ENCODE data around the gene NOS3.

The NOS3 gene

DNA sequence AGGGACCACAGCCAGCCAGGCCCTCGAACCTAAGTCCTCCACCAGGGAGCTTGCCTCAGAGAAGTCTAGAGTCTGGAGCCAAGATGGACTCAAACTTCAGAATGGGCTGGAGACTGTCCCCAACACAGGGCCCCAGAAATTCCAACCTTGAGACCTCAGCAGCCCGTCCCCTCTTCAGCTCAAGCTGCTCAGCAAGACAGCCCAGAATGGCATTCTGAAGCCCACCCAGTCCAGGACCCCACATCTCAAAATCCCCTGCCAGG lies 28.6 kb upstream of the NOS3 start:
- H3K4me3 ChIP-seq (ENCODE audit: low read depth, low read length), result no peak overlapping the region
- TF ChIP-seq CTCF (IDR thresholded peaks at IDR 0.05; ENCODE audit: low read depth, low read length), result no peak

DNA sequence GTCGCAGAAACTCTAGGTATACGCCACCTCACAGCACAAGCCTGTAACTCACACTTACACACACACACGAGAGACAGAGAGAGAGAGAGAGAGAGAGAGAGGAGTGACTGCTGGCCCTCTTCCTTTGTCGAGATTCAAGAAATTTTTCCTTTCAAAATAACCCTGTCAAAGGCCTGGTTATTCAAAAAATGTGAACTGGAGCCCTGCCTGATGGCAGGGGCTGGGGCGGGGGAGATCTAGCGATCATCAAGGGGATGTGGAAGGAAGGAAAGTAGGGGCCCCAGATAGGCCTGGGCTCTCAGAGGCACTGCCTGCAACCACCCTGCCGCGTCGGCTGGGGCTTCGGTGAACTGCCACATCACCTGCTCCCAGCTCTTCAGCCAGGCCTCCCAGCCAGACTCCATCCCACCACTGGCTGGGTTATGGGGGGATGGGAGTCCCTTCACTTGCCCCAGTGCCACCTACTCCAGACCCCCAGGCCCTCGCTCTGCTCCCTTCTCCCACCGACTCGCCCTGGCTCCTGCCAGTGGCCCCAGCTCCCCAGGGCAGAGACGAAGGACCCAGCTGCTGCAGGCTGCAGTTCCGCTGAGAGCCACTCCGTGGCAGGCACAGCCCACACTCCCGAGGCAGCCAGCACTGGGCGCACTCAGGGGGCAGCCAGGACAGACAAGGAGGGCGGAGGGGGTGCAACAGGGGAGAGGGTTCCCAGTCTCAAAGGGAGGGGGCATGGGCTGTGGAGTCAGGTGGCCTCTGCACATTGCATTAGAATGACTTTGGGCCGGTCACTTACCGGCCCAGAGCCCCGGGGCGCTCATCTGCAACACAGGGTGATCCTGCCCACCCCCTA lies 28.0 kb upstream of the NOS3 start:
- H3K4me3 ChIP-seq (ENCODE audit: low read depth, low read length), result no peak overlapping the region
- peak; percentile 95 for TF ChIP-seq CTCF (IDR thresholded peaks at IDR 0.05; ENCODE audit: low read depth, low read length)

DNA sequence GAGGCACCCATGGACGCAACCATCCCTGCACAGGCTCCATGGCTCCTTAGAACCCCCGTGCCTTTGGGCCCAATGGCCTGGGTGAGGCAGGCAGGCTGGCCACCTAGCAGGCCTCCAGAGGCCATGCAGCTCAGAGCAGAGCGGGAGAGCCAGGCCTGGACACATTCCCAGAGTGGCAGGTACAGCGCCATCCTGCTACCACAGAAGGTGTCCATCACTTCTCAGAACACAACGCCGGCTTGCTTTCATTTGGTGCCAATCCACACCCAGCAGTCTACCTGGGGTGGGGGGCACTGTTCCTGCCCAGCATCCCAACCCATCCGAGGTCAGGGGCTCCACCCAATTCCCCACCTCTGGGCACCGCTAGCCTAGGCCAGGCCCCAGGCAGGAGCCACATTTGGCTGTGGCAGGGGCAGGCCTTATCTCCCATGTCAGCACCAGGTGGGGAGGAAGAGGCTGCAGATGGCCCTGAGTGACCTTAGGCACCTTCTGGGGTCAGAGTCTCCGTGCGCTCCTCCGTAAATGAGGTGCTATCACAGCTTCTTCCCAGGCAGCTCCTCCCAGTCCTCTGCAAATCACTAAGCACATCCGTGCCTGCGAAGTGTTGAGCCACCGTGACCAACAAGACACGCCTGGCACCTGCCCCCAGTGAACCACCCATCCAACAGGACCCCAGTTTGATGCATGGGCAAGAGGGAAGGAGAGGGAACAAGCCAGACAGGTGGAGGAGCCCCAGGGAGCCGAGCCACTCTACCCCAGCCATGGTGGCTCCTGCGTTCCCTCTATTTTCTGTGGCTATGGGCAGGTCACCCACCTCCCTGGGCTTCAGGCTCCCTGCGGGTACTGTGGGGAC lies 26.9 kb upstream of the NOS3 start:
- TF ChIP-seq CTCF (IDR thresholded peaks at IDR 0.05; ENCODE audit: low read depth, low read length), result no peak
- no peak overlapping the region for H3K4me3 ChIP-seq (ENCODE audit: low read depth, low read length)

GRCh38 chr7:150964593-150965111 lies 26.2 kb upstream of the NOS3 start:
- no peak overlapping the region for H3K4me3 ChIP-seq (ENCODE audit: low read depth, low read length)
- no peak for TF ChIP-seq CTCF (IDR thresholded peaks at IDR 0.05; ENCODE audit: low read depth, low read length)

GRCh38 chr7:150965273-150965830 lies 25.5 kb upstream of the NOS3 start:
- no peak for TF ChIP-seq CTCF (IDR thresholded peaks at IDR 0.05; ENCODE audit: low read depth, low read length)

GRCh38 chr7:150966002-150966401 lies 24.8 kb upstream of the NOS3 start:
- no peak for TF ChIP-seq CTCF (IDR thresholded peaks at IDR 0.05; ENCODE audit: low read depth, low read length)

More at GRCh38 chr7:150965273-150965830, 25.5 kb upstream of the NOS3 start:
- H3K4me3 ChIP-seq (ENCODE audit: low read depth, low read length), result no peak overlapping the region

More at GRCh38 chr7:150966002-150966401, 24.8 kb upstream of the NOS3 start:
- H3K4me3 ChIP-seq (ENCODE audit: low read depth, low read length), result no peak overlapping the region
